ENCODE results near the gene PID1.

- TF ChIP-seq POLR2AphosphoS5 (IDR thresholded peaks at IDR 0.05; ENCODE audit: insufficient read depth in 1 of 2, low read depth in 1 of 2) = no peak
- TF ChIP-seq POLR2A (IDR thresholded peaks at IDR 0.05) = no peak
- no peak for TF ChIP-seq CTCF (IDR thresholded peaks at IDR 0.05)
Observed at GRCh38 chr2:229244975-229245374, 26.1 kb downstream of the PID1 start.
